Stimulated activated CD4-positive, alpha-beta T cell treated with anti-CD3 and anti-CD28 coated beads, TNF-alpha, amount 100 ng/mL, for 48 hours (primary cell): ENCODE results near the gene ZDHHC22.
A peak's percentile ranks its signal among the peaks of the same experiment; 100 is the strongest.

Experiments
- DNase-seq, 3 donors: peaks; one replicate each; pipeline ENCODE4 v3.0.0-alpha.2; 2020; ENCODE audit warnings: low read depth in 3 of 3

The ZDHHC22 gene

GRCh38 chr14:77128414-77128891 lies 13.1 kb downstream of the ZDHHC22 start:
- no peak for DNase-seq

DNA sequence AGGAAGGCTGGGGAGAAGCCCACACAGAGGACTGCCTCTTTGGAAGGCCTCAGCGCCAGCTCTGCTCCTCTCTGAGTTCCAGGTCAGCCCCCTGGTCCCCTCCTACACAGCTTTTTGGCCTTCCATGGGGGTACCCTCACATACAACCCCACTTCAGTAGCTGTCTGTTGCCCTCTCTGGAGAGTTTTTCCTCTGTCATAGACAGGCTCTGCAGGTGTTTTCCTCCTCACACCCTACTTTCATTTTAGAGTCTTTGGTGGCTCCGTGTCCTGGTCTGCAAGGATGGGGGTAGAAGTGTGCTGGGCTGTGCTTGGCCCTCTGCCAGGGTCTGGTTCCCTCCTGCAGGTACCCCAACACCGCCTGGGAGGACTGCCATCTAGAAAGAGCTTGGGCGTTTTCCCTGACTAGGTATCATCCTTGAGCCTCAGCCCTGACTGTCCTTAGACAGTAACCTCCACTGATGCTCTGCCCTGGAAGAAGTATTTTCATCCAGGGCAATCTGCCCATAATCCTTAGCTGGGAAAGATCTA lies 15.1 kb downstream of the ZDHHC22 start:
- DNase-seq: no peak

DNA sequence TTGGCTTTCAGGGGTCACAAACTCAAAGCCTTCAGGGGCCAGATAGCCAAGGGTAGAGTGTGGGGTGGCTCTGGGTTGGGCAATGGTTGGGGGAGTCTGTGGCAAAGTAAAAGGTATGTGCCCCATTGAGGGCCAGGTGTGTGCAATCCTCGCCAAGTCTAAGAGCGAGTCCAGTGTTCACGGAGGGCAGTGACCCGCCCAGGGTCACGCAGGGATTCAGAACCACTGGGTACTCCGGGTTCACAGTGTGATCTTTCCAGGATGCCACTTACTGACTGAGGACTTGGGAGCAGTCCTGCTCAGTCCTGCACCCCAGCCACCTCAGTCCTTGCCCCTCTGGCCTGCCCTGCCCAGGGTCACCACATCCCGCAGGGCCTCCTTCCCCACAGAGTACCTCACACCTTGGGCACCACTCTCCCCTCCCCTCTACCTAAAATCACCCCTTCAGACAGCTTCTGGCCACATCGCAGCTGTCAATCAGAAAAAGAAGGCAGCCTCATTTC lies 15.7 kb downstream of the ZDHHC22 start:
- no peak for DNase-seq

- DNase-seq: no peak
Observed at GRCh38 chr14:77125281-77125801, 16.2 kb downstream of the ZDHHC22 start.

DNA sequence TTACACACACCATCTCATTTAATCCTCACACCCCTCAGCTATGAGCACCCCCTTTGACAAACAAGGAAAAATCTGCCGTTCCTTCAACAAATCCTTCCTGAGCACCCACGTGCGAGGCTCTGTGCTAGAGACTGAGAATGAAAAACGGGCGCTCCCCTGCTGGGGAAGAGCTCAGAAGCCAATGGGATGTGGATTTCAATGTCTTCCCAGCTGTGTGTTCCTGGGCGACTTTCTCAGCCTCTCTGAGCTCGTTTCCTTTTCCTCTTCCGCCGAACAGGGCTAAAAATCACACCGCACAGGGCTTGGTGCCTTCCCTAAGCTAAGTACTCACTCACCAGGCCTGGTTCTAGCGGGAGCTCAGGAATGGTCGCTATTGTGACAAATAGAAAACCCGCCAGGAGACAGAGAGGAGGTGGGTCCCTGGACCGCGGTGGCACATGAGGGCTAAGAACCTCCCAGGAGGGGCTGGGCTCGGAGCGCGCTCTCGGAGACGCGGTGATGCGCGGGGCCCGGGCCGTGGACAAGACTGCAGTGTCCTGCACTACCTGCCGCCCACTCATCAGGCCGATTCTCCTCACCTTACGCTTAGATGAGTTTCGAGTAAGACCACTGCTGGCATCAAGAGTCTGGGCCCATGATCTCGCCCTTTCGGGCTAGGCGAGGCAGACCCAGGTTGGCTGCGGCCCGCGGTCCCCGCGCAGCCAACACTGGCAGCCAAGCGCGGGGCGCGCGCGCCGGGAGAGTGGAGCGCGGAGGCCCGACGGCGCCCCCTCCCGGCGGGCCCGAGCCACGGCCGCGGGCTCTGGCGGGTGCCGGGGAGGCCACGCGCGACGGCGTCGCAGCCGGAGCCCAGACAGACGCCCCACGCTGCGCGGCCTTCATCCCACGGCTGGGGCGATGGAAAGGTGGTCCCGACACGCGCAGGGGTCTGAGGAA lies 17.0 kb downstream of the ZDHHC22 start:
- DNase-seq: peak; percentile 14 to 59 (median 25)

- DNase-seq: no peak
Observed at GRCh38 chr14:77123381-77124325, 17.9 kb downstream of the ZDHHC22 start.

GRCh38 chr14:77122526-77123125 lies 19.0 kb downstream of the ZDHHC22 start:
- DNase-seq: no peak

DNA sequence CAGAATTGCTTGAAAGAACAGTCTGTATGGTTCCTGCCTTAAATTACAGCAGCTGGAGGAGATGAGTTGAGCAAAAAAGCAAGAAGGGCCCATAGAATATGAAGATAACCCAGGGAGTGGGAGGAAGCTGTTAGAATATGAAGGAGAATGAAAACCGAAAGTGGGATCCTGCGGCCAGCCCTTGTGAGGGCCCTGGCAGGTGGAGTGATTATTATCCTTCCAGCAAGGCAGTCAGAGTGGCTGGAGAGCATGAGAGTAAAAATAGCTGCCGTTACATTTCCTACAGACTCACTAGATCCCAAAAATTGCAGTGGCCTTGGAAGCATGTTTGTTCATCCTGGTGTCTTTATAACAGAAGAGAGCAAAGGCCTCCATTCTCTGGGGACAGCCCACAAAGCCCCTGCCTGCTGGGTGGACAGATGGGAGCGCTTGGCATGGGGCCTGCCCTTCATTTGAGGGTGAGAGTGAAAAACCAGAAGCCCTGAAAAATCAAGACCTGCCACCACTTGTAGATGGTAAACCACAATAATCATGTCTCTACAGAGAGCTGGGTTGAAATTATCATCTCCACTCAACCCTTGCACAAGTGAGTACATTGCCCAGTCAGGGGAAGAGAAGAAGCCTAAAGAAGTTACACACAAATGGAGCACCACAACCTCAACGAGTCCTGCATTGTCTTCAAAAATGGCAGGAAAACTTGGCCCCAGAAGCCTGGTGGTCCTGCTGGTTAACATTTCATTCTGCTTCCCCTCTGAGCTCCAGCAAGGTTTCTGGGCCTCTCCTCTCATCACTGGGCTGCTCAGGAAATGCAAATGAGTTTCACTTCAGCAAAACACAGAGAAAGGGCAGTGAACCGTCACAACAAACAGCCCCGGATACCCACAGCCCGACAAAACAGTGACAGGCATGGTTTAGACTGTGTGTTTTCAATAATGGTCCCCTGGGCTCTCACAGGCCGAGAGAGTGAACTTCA lies 20.5 kb downstream of the ZDHHC22 start:
- DNase-seq: no peak

DNA sequence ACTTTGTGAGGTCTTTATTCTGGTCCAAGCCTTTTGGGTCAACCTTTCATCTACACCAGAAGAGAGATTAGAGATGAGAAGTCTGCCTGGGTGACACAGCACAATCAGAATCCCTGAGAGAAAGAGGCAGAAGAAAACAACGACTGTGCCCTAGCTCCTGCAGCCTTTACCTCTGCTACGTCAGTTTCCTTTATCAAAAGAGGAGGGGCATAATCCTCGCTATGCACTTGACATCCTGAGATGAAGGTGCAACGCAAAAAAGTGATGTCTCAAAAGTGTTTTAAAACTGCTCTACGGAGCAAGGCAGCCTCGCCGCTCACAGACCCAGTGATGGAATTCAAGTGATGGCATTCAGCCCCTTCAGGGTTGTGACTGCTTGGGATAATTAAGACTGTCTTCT lies 21.7 kb downstream of the ZDHHC22 start:
- DNase-seq: no peak

DNA sequence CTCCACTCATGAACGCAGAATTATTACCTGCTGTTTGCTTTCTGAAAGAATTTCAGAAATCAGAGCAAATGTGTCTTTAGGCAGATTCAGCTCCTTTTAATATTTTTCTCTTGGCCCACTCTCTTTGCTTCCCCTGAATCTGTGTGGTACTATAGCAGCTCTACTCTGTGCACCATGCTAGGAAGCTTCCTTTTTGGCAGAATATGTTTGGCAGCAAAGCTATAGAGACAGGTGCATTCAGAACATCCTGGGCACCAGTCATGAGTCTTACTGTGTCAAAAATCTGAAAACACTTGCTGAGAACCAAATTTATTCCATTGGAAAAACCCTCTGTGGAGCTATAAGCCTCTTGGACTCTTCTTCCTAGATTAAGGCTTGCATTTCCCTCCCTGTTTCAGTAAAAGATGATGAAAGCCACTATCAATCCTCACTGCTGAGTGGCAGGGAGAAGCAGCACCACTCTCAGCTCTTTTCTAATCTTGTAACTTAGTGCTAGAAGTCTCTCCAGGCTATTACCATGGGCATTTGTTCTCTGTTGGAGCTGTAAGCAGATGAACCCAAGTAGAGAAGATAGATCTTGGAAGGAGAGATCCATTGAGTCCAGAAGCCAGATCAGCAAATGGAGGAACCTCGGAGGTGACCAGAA lies 25.3 kb downstream of the ZDHHC22 start:
- DNase-seq: no peak

- DNase-seq: no peak
Observed at GRCh38 chr14:77114609-77115008, 27.0 kb downstream of the ZDHHC22 start.

DNA sequence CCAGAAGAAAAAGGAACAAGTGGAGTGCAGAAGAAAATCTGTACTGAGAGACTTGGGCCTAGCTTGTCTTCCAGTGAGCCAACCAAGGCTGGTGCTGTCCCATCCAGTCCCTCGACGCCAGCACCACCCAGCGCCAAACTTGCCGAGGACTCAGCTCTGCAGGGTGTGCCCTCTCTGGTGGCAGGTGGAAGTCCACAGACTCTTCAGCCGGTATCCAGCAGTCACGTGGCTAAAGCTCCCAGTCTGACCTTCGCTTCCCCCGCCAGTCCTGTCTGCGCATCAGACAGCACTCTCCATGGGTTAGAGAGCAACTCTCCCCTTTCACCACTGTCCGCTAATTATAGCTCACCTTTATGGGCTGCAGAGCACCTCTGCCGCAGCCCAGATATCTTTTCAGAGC lies 27.9 kb downstream of the ZDHHC22 start:
- DNase-seq: no peak

DNA sequence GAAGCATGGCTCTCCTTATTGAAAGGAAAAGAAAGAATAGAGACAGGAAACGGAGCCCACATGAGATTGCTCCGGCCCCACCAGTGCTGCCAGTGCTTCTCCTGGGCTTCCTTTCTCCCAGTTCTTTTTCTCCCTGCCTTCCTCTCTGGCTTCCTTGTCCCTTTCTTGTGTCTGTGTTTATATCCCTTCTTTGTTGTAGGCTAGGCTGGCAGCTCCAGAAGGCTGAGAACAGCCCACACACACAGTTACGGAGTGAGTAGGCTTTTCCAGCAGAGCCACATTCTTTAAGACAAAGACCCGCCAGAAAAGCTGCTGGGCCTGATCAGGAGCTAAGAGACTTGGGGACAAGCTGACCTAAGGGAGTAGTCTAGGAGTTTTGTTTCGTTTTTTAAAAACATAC lies 30.6 kb downstream of the ZDHHC22 start:
- DNase-seq: no peak

GRCh38 chr14:77110286-77110685 lies 31.3 kb downstream of the ZDHHC22 start:
- no peak for DNase-seq

DNA sequence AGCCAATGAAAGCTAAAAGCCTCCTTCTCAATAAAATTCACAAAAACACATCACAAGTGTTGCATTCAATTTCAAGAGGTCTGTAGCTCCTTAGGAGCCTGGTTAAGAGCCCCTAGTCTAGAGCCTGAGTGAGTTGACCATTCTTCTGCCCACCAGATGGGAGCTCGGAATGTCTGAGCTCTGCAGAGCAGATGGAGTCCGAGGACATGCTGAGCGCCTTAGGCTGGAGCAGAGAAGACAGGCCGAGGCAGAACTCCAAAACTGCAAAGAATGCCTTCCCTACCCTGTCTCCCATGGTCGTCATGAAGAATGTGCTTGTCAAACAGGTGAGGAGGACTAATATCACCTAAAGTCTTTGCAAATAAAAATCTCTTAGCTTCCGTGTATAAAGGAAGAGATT lies 31.9 kb downstream of the ZDHHC22 start:
- no peak for DNase-seq

- no peak for DNase-seq
Observed at GRCh38 chr14:77108753-77109152, 32.8 kb downstream of the ZDHHC22 start.

DNA sequence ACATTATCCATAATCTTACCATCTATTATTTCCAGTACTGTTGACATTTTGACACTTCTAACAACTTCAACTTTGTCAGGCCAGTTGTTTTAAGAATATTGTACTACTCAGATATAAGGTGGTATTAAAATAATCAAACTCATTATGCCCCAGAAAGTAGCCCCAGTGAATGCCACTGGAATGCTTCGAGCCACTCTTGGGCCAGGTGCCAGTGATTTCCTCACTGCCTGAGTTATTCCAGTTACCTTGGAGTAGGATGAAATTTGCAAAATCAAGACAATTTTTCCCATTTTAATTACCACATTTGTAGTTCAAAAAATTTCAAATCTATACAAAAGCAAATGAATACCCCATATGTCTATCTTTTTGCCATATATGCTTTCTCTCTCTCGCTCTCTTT lies 34.4 kb downstream of the ZDHHC22 start:
- no peak for DNase-seq

DNA sequence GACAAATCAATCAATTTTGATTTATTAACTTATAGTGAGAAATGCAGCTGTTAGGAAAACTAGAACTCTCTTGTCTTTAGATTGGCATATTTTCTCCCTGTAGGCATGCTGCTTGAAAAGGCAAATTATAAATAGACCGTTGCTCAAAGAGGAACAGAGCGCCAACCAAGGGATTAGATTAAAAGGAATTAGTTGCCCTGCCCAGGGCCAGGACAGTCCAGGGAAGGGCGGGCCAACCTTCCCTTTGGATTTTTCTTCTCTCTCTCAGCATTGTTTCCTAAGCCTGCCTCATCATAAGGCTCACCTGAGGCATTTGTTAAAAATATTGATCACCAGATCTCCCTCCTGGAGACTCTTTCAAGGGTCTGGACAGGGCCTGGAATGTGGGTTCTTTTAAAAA lies 34.9 kb downstream of the ZDHHC22 start:
- no peak for DNase-seq

DNA sequence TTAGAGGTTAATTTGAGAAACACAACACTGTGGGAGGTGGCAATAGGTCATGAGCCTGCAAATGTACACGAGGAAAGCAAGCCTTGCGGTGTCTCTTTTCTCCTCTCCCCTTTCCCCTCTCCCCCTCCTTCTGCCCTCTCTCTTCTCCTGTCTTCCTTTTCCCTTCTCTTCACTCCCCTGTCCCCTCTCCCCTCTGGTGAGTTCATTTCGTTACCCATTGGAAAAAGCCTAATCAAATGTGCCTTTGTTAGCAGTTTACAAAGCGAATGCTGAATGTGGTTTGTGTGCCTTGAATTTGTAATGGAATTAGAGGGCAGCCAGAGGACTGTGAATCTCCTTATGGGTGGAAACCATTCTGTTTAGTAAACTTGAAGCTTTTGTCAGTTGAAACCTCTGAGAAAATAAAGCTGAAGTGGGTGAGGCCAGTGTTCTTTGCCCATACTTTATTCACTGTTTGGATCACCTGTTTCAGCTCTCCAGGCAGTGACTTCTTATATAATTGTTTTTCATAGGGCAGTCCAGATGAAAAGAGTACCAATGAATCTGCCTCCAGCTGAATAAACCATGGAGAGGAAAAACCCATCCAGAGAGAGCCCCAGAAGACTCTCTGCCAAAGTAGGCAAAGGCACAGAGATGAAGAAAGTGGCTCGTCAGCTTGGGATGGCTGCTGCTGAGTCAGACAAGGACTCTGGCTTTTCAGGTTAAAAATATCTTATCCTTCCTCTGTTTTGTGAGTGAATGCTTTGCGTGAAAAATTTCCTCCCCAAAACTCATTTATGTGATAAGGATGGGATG lies 36.2 kb downstream of the ZDHHC22 start:
- DNase-seq: no peak
